GM21528 (cell line): ENCODE data around the gene FTO.

Experiments
- ATAC-seq: cut with Tn5 transposase; IDR thresholded peaks from one replicate; pipeline ENCODE4 v1.9.1; 2021; ENCODE audit warnings: mild to moderate bottlenecking, moderate library complexity; ENCODE audit not compliant: unreplicated experiment, low FRiP score

The FTO gene

DNA sequence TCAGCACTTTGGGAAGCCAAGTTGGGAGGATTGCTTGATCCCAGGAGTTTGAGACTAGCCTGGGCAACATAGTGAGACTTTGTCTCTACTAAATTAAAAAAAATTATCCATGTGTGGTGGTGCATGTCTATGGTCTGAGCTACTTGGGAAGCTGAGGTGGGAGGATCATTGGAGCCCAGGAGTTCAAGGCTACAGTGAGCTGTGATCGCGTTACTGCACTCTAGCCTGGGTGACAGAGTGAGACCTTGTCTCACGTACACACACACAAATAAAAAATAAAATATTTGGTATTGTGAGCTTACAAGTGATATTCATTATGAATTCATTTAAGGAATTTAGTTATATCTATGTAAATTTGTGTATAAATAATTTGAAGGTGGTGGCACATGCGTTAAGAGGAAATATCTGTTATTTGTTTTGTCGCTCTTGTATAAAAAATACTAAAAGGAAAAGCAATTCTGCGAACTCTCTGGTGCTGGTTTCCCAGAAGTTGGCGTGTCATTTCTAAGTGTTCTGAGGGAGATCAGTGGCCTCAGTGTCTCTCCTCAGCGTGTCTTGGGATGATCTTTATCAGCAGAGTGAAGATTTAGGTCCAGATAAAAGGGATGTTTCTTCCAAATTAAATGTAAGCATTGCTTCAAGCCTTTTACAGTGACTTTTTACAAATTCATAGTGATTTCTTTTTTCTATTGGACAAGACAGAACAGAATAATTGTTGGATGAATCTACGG is 187.6 kb downstream of the FTO start:
- ATAC-seq = no peak

DNA sequence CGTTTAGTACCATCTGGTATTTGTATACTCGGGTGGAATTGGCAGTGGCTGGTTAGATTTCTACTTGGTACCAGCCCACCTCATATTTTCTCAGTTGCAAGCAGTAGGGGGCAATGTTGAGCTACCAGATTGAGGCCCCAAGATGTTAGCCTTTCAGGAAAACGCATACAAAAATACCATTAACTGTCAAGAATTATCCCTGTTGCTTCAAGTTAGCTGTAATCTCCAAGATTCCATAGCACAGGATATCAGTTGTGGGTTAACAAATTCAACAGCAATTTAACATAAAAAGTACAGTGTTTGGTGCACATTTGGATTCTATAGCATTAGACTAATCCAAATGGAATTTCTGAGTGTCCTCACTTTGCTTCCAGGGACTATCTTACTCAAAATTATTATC is 188.2 kb downstream of the FTO start:
- no peak for ATAC-seq

DNA sequence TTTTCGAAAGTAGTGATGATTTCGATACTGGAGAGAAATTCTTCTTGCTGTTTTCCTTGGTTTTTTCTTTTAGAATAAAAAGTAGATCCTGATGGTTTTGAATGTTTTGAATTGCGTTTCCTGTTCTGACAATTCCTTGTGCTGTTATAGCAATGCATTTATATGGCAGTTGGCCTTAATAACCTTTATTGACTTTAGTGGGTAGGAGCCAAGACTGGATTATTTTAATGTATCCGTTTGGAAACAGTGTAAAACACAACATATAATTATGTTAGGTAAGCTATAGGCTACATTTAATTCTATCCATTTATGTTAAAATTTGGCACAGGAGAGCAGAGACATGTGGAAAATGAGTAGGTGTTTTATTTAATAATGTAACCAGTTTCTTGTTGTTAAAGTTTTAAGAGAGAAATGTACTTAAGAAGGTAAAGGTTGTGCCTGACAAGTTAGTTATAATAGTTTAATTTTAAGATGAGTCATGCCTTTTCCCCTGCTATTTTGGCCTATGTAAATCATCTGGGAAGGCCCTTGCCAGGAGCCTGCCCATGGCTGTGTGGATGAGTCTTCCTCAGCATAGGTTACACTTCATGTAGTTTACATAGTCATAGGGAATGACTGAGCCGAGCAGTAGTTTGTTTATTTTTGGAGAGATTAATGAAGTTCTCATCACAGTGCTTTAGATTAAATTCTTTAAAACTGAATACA is 189.9 kb downstream of the FTO start:
- ATAC-seq = no peak

DNA sequence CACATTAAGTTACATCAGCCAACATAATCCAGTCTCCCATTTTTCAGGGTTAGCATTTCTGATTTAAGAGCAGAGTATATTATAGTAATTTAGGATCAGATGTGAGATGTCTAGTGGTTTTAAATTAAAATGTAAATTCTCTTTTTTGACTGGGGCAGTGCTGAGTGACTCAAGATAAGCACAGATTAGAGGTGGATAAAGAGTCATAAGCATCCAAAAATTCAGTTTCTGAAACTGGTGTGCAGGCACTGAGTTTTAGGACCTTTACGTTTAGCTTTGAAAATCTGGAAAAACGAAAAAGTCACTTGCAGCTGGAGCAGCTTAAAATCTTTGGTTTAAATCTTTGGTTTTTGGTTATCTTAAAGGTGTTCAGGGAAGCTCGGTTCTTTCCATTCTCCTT is 190.7 kb downstream of the FTO start:
- ATAC-seq = no peak

DNA sequence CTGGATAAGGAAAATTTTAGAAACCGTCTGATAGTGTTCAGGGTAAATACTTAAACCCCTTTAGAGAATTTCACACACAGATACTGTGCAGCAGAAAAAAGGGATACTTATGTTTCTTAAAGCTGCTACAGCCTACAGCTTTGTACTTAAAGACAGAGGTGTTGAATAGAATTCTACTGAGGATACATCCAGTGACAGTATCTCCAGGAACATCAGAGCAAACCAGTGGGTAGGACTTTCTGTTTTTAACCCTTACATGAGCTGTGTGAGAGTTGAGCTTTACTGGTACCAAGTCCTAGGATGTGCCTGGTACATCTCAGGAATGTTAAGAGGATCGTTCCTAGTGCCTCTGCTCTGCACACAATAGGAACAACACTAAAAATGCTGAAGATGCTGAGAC is 191.5 kb downstream of the FTO start:
- no peak for ATAC-seq

DNA sequence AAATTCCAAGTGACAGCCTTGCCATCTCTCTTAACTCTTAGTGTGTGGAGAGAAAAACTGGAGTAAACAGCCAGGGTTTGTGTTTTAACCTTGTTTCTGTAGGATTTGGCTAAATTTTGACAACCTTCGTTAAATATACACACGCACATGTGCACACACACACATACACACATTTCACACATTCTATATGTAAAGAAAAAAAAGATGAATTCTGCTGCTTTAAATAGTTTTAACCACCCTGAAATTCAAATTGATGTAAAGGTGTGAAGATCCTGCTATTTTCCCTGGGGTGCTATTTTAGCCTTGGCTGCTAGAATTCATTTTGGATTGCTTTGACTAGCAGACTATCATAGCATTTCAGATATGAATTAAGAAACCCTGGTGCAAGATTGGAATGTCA is 191.9 kb downstream of the FTO start:
- ATAC-seq = no peak

DNA sequence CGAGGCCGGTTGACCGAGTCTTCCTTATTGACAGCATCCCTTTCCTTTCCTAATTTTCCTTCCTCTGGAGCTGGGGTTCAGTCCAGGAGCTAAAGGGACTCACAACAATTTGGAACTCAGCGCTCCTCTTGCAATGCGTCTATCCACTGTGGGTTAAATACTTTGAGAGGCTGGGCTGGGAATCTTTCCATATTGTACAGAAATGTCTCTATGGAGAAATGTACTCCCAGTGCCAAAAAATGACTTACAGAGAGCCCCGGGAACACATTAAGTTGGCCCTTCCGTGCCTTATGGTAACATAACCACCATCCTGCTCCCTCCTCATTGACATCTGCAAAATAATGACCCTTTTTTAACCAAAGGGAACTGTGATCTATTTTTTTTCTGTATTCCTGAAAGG is 192.8 kb downstream of the FTO start:
- no peak for ATAC-seq

DNA sequence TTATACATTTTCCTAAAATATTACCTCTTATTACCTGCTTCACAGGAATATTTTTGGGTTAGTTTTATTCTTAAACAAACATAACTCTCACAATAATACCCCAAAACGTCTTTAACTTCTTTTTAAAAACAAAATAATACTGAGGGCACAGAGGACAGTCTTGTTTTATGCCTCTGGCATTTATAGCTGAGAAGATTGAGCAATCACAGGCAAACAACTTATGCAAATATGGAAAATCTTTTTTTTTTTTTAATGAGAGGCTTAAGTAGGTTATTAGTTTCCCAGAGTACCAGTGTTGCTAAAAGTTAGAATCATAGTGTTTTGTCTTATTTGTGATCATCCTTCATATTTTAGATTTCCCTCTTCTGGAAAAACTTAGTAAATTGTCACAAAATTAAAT is 195.0 kb downstream of the FTO start:
- no peak for ATAC-seq

DNA sequence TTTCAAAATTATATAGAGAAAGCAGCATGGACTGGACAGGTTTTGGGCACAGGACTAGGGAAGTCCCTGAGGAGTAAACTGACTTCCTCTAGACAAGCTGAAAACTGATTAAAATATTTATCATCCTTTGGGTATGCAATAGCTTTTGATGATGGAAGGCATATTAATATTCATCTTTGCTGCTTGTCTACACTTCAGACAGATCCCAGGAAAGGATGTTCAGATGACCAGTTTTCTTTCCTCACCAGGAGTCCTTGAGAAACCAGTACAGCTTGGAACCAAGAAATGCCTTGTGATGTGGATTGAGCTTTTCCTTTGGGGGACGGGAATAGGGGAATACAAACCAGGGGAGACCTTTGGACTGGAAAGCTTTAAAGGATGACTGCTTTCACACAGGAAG is 195.5 kb downstream of the FTO start:
- no peak for ATAC-seq

DNA sequence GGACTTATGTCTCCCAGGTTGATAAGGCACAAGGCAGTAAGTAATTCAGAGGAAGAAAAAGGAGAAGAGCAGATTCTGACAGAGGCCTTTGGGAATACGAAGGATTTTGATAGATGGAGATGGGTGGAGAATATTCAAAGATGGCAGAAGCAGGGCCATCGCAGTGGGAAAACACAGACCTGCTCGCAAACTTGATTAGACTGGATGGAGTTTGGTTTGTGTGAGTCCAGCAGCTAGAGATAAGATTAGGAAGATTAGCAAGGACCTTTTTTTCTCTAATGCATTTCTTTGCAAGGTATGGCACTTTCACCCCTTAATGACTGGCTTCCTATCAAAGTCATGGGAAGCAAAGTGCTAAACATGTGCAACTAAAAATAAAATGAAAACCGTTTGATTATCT is 196.7 kb downstream of the FTO start:
- no peak for ATAC-seq

DNA sequence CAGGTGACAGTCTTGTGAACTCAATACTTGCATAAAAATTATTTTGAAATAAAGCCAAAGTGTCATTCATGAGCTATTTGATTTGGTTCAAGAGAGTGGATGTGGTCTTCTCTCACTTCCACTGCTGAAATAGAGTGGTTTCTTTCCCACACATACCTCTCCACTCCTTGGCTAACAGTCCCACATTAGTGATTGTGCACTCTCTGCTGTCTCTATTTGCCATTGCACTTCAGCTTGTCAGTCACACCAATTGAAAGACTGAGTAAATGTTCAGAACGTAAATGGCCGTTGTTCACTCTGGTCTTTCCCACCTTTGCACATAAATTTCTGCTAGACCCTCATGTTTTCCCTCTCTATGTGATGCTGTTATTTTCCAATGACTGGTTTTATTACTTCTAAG is 197.5 kb downstream of the FTO start:
- ATAC-seq = no peak

DNA sequence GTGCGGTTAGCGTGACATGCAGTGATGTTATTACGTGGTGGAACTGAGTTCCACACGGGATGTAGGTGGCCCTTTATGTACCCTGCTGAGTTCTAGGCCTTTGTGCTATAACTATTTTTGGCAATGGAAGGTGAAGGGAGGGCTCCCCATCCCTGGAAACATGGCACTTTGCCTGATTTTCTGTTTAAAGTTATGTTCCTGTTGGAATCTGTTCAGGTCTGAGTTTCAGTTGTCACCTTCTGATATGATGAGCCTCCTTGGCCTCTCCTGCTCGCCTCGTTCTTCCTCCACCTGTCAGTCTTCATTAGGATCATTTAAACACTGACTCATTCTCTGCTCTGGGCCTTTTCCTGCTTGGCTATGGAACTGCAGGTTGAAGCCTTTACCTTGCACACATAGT is 200.6 kb downstream of the FTO start:
- no peak for ATAC-seq

DNA sequence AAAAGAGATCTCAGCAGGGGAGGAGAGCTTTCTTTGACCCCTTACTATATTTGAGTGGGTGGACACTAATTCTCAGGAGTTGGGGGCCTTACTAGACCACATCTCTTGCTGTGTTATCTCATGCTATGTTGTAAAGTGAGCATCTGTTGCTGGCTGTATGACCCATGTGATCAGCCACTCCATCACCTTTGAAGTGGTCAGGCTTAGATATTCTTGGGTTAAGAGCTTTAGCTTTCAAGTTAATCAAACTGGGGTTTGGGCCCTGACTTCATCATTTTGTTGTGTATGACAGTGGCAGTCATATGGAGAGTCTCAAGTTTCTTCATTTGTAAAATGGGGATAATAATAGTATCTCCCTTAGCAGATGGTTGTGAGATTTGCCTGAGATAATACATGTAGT is 201.1 kb downstream of the FTO start:
- no peak for ATAC-seq

DNA sequence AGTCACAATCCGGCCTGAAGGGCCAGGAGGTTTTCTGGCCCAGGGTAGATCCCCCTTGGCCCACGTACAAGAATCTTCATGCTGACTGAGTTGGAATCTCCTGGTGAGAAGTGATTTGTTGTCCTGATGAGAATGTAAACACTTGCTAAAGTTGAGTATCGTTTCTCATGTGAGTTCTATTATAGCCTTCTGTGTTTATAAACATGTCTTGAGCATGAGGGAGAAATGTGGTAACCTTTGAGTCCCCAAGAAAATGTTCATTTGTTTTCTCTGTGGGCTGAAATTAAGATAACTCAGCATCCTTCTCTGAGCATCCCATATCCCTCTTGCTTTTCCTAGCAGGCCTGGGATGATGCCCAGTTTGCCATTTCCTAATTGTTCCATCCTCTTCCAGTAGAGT is 204.8 kb downstream of the FTO start:
- no peak for ATAC-seq

DNA sequence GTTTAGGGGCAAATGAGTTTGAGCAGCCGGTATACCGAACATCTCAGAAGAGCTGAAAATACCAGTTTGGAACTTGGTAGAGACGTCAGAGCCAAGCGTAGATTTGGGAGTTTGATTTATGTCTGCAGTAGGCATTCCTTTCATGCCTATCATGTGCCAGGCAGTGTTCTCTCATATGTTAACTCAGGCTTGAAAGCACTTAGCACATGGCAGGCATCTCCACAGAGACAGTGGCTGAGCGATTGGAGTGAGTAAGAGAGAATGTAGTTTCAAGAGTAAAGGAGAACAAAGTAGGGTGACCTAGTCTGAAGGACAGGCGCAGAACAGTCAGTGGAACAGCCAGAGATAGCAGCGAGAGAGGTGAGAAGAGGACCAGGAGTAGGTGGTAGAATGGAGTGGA is 207.0 kb downstream of the FTO start:
- ATAC-seq = no peak

DNA sequence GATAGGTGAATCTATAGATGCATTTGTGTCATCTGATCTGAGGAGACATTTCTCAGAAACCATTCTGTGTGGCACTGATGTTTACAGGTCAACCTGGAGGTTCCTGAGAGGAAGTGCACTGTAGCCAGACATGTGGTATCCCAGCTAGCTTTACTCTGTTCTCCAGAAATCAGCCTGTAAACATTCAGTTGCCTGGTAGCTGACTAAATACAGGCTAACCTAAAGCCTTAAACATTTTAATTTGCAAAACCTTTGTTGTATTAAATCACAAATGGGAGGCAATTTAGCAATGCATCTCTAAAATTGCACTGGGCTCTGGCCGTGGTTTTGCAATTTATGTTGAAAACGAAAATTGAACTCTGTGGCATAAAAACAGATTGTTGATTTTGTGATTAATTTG is 207.6 kb downstream of the FTO start:
- no peak for ATAC-seq

DNA sequence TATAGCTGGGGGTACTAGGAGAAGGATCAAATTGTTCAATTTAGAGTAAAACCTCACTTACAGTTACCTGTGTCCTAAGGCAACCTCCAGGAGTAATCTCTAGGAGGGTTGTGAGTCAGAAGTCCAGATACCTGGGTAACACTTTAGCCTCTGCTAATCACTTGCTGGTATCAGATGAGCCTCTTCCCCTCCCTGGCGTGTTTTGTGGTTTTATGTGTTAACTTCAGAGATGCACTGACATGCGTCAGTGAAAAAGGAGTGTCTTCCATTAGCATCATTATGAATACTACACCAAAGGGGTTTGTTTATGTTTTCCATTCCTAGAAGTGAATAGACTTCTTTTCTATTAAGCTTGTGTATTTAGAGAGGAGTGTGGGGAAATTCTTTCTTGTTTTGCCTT is 208.2 kb downstream of the FTO start:
- ATAC-seq = no peak

DNA sequence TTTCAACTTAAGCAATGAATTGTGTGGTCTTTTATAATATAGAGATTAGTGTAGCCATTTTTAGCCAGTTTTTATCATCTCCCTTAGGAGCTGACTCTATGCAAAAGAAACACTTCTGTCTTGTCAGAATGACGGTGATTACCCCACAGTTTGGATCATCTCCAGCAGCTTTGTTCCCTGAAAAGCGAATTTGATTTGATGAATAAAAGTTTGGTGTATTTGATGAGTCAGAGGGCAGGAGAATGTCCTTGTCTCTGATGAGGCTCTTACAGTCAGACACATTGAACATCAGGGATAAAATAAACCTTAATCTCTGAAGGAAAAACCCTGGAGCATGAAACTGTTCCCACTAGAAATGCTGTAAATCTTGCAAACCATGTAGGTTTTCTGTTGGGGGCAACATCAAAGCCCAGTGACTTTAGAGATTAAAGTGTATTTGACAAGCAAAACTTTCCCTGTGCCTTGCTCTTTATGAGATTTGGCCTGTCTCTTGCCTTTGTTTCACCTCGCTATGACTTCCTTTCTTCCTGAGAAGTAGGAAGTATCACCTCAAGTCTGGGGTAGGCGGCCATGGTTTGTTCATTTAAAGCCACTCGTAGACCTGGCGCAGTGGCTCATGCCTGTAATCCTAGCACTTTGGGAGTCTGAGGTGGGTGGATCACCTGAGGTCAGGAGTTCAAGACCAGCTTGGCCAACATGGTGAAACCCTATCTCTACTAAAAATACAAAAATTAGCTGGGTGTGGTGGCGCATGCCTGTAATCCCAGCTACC is 209.3 kb downstream of the FTO start:
- no peak for ATAC-seq

DNA sequence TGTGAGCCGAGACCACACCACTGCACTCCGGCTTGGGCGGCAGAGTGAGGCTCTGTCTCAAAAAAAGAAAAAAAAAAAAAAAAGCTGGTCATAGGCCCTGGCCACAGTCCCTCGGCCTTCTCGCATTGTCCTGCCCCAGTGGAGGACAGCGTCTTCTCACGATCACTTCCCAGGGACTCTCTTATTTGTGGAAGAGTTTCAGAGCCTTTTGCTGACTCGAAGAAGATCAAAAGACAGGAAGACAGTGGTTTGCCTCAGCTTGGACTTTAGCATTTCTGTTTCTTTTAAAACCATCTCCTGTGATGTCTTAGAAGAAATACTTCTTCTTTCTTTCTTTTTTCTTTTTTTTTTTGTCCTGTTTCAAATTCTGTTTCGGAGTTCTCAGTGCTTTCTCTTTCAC is 210.0 kb downstream of the FTO start:
- no peak for ATAC-seq

DNA sequence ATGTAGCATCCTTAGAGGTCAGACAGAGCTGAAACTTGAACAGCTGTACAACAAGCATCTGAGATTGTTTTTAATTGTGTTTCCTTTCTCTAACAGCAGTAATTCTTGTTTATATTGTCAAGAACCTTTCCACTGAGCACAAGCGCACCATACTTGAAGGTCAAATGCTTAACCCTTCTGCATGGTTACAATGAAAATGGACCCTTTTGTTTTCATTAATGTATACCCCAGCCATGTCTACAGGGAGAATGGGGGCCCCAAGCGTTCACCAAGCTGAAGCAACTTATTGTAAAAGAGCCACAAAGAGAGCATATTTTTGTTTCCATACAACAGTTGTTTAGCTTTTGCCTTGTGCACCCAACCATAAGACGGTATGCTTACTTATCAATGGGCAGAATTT is 210.8 kb downstream of the FTO start:
- no peak for ATAC-seq

DNA sequence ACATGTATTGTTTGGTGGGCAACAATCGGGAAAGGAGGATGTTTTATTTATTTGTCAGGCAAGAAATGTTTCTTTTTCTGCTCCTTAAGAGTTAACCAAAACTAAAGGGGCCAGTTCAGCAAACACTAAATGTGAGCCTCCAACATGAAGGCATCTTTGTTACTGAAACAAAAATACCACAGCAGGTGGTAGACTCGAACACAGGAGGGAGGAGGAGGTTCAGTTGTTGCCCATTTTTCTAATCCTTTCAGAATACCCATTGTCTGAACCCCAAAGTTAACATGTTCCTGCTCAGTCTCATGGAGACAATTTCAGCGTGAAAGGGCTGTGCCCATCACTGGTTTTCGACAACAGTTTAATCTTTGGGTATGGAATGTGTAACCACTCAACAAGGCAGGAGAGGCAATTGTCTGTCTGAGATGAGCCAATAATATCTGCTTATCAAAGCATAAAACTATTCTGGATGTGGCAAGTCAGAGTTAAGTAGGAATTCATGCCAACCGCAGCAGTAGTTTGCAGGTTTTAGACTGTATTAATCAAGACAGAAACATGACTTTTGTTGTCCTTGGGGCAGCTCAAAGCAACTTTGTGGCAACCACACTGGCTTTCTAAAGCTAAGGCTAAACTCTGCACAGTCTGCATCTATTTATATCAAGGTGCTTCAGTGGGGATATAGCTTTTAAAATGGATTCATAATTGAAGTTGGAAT is 211.7 kb downstream of the FTO start:
- no peak for ATAC-seq
